Measurements from ENCODE around the gene PLEKHG4.

PLEKHG4 gene

DNA sequence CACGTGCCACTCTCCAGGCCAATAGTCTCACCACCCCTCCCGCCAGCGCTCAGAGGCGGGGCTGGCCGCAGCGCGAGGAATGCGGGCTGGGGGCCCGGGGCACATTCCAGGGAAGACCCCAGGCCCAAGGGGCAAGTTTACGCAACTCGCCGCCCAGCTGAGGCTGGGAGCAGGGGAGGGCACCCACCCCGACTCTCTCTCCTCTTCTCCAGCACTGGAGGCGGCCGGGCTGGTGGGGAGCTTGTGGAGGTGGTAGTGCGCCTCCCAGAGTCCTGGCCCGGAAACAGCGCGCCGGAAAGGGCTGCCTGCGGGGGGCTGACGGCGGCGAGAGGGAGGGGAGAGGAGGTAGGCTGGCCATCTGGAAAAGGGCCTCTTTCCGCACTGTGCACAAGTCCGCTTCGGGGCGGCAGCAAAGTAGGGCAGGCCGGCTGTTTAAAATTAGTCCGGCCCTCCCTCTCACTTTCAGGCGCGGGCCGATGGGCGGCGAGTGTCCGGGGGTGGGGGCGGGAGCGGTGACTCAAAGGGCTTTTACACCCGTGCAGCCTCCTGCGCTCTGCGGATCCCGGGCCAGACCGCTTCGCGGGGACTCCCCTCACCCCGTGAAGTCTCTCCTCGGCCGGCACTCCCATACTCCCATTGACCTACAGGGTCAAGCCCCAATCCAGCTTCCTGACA, 33.1 kb upstream of the PLEKHG4 start:
- TF ChIP-seq, protein P1, sequence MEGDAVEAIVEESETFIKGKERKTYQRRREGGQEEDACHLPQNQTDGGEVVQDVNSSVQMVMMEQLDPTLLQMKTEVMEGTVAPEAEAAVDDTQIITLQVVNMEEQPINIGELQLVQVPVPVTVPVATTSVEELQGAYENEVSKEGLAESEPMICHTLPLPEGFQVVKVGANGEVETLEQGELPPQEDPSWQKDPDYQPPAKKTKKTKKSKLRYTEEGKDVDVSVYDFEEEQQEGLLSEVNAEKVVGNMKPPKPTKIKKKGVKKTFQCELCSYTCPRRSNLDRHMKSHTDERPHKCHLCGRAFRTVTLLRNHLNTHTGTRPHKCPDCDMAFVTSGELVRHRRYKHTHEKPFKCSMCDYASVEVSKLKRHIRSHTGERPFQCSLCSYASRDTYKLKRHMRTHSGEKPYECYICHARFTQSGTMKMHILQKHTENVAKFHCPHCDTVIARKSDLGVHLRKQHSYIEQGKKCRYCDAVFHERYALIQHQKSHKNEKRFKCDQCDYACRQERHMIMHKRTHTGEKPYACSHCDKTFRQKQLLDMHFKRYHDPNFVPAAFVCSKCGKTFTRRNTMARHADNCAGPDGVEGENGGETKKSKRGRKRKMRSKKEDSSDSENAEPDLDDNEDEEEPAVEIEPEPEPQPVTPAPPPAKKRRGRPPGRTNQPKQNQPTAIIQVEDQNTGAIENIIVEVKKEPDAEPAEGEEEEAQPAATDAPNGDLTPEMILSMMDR (IDR thresholded peaks at IDR 0.05; ENCODE audit: insufficient read depth, missing control alignments), result peak; percentile 41
- DNase-seq (ENCODE audit: insufficient read length, low spot score) (peak; percentile 34), FAIRE-seq (no peak)

DNA sequence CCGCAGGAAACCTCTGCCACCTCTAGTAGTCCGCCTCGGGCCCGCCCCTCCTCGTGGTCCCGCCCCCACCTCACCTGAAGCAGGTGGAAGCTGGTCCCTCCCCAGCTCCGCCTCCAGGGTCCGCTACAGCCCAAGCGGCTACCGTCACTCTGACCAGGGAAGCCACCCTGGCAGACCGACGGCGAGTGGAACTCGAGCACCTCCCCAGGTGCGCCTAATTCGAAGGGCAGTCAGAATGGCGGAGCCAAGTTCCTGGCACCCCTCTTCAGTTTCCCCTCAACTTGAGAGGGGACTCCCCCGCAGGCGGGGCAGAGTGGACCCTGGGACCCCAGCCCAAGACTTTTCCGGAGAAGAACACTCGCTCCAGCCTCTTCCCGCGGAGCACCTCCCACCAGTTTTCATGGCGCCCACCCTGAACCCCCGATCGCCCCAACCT, 32.6 kb upstream of the PLEKHG4 start:
- TF ChIP-seq, protein P1 (IDR thresholded peaks at IDR 0.05; ENCODE audit: insufficient read depth, missing control alignments), result no peak
- no peak for FAIRE-seq

DNA sequence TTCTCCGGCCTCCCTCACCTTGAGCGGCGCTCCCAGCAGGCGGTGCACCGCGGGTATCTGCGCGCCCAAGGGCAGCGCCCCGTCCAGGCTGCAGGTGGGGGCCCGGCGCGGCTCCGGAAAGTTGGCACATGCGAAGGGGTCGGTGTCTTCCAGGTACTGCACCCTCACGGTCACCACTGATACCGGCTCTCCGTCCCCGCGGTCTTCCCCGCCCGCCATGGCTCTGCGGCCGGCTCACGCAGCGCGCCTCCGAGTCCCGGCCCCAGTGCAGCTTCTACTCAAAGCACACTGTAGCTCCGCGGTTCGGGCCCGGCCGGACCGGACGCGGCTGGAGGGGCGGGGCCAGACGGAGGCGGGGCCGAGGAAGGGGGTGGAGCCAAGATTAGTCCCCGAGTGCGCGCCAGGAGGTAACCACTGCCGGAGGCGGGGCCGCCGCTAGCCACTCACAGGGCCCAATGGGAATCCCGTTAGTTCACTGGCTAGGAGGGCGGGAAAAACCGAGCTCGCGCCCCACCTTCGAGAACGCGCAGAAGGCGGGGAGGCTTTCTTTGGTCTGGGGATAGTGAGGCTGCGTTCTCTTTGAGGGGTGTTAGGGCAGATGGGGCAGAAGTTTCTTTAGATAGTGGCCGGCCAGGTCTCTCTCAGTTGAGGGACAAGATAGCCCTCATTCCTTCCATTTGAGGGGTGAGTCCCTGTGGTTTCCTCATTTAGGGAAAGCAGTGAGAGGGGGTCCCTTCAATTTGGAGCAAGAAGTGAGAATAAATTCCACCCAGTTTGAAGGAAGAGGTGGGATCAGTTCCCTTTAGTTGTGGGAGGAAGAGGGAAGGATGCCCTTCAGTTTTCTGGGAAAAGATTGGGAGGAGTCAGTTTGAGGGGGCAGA, 31.9 kb upstream of the PLEKHG4 start, which contains the start of gene FHOD1:
TSS of gene FHOD1 (minus strand) at position 290 of the 881 bp plus-strand sequence. CDS start at position 219, 71 bp downstream.
- DNase-seq (ENCODE audit: insufficient read length, low spot score) (peak; percentile 32), FAIRE-seq (no peak)
- TF ChIP-seq, protein P1 (IDR thresholded peaks at IDR 0.05; ENCODE audit: insufficient read depth, missing control alignments), result no peak

More for the DNA sequence above, 32.6 kb upstream of the PLEKHG4 start:
- no peak for DNase-seq (ENCODE audit: insufficient read length, low spot score)

DNA sequence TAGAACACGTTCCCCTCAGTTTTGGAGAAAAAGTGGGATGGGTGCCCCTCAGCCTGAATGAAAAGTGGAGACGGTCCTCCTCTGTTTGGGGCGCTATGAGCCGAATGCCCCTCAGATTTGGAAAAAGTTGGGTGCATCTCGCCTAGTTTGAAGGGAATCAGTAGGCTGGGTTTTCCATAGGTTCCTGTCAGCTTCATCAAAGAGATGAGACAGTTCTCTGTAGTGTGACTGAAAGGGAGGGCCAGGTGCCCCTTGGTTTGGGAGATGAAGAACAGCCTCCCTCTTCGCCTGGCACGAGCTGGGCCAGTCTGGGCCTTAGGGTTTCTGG, 31.3 kb upstream of the PLEKHG4 start:
- FAIRE-seq (no peak), DNase-seq (ENCODE audit: insufficient read length, low spot score) (no peak)
- TF ChIP-seq, protein P1 (IDR thresholded peaks at IDR 0.05; ENCODE audit: insufficient read depth, missing control alignments), result no peak

DNA sequence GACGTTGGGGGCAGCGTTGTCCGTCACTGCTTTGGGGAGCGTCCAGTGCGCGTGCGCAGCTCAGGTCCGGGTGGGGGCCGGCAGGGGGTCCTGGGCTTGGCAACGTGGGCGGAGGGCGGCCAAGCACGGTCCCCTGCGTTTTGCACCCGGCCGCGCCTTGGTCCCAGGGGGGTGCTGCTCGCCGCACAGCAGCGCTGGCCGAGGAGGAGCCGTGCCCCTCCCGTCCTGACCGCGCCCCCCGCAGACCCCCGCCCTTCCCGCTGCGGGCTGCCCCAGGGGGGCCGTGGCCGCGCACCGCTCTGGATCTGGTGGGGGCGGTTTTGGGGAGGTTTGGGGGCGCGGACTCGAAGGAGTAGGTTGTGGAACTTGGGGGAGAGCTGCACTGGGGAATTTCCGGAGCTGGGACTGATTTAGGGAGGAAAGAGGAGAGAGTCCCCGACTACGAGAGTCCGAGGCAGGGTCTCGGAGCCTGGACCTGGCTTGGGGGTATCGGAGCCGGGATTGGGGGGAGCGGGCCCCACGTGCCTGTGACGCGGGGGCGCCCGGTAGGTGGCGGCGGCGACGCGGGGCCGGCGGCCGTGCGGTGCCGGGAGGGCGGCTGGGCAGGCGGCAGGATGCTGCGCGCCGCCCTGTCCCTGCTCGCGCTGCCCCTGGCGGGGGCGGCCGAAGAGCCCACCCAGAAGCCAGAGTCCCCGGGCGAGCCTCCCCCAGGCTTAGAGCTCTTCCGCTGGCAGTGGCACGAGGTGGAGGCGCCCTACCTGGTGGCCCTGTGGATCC, 30.7 kb upstream of the PLEKHG4 start, which contains the start of gene SLC9A5:
TSS of gene SLC9A5 (plus strand) at position 579 of the 777 bp plus-strand sequence. CDS start at position 615, 36 bp downstream.
- DNase-seq (ENCODE audit: insufficient read length, low spot score) (no peak), FAIRE-seq (no peak)
- TF ChIP-seq, protein P1 (IDR thresholded peaks at IDR 0.05; ENCODE audit: insufficient read depth, missing control alignments), result no peak

GRCh38 chr16:67249178-67250044, 29.9 kb upstream of the PLEKHG4 start:
- no peak for FAIRE-seq
- TF ChIP-seq, protein P1 (IDR thresholded peaks at IDR 0.05; ENCODE audit: insufficient read depth, missing control alignments), result no peak

More at GRCh38 chr16:67249178-67250044, 29.9 kb upstream of the PLEKHG4 start:
- no peak for DNase-seq (ENCODE audit: insufficient read length, low spot score)

All from D721Med (cell line).